RWPE1 (cell line): ENCODE measurements around the gene UNCX.

ENCODE experiments used
- CTCF ChIA-PET: fragments of 350-600 bp; sonication (Branson Sonifier 250); formaldehyde crosslinking; extraction: SDS; loops from one replicate; lab custom pipeline; 2021; lab: Yijun Ruan, JAX
- POLR2A ChIA-PET: fragments of 400-600 bp; formaldehyde crosslinking; extraction: SDS; loops from one replicate; lab custom pipeline; 2020; ENCODE audit warnings: antibody characterized with exemption; ENCODE audit not compliant: low non-redundant PET; lab: Yijun Ruan, JAX
- DNase-seq: peaks from one replicate; pipeline ENCODE4 v3.0.0; 2012; ENCODE audit warnings: low spot score
- H3K27ac ChIP-seq: fragments of 450-650 bp; 2 replicates; pipeline ENCODE4 v1.5.1; 2017
- CTCF ChIP-seq: fragments of 450-650 bp; conservative IDR thresholded peaks from 2 replicates; pipeline ENCODE4 v1.5.1; 2017; ENCODE audit warnings: low read depth, mild to moderate bottlenecking

UNCX gene

GRCh38 chr7:1234881-1235500 lies 2.3 kb downstream of the UNCX start:
- no peak for DNase-seq
- H3K27ac ChIP-seq, result no peak overlapping the region
- POLR2A ChIA-PET, result no interaction called here
- TF ChIP-seq CTCF, result no peak
- CTCF ChIA-PET, result no interaction called here

DNA sequence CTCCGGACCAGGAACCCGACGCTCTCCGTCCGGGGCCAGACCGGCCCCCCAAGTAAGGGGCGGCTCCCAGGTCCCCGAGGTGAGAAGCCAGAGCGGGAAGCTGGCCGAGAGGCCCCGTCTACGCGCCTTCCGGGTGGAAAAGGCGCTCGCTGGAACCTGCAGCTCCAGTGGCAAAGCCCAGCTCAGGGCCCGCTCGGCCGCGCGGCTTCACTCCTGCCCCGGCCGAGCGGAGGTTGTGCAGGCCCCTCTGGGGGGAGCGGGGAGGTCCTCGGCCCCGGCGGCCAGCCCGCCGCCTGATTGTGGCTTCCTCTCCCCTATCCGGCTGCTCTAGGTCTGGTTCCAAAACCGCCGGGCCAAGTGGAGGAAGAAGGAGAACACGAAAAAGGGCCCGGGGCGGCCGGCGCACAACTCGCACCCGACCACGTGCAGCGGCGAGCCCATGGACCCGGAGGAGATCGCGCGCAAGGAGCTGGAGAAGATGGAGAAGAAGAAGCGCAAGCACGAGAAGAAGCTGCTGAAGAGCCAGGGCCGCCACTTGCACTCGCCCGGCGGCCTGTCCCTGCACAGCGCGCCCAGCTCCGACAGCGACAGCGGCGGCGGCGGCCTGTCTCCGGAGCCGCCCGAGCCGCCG lies 2.9 kb downstream of the UNCX start:
- no peak overlapping the region for H3K27ac ChIP-seq
- no peak for DNase-seq
- CTCF ChIA-PET, result no interaction called here
- TF ChIP-seq CTCF, result no peak
- POLR2A ChIA-PET, result no interaction called here

DNA sequence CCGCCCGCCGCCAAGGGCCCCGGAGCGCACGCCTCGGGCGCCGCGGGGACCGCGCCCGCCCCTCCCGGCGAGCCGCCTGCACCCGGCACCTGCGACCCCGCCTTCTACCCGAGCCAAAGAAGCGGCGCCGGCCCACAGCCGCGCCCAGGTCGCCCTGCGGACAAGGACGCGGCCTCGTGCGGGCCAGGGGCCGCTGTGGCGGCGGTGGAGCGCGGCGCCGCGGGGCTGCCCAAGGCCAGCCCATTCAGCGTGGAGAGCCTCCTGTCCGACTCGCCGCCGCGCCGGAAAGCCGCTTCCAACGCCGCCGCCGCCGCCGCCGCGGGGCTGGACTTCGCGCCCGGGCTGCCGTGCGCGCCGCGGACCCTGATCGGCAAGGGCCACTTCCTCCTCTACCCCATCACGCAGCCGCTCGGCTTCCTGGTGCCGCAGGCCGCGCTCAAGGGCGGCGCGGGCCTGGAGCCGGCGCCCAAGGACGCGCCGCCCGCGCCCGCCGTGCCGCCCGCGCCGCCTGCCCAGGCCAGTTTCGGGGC lies 3.5 kb downstream of the UNCX start:
- ChIA-PET CTCF (no interaction called here), POLR2A (no interaction called here)
- no peak for TF ChIP-seq CTCF
- H3K27ac ChIP-seq, result no peak overlapping the region
- no peak for DNase-seq

GRCh38 chr7:1236831-1237701 lies 4.4 kb downstream of the UNCX start:
- no peak for DNase-seq
- POLR2A ChIA-PET, result no interaction called here
- CTCF ChIA-PET, result interaction anchor here (0.6 kb wide), 1 partner anchor 8 kb away, joined by 3 read pairs; no protein-coding TSS in a partner anchor
- H3K27ac ChIP-seq, result no peak overlapping the region
- TF ChIP-seq CTCF, result no peak

DNA sequence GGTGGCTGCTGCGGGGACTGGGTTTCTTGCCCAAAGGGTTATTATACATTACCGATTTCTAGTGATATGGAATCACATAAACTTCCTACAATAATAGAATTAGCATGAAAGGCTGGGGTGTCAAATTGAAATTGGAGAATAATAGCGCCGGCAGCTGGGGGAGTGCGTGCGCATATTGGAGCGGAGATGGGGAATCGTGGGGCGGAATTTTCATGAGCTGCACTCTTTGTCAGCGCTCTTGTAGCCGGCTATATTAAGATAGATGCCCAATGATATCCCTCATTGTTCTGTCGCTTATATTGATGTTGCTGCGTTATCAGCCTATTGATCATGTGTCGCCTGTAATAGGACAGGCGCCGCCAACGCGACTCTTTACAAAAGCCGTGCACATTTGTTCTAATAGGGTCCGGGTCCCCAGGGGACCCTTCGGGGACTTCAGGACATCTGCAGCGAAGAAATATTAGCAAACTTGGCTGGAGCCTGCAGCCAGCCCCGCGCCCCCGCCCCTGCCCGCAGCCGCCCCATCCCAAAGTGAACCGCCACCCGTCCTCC lies 5.1 kb downstream of the UNCX start:
- no peak for DNase-seq
- POLR2A ChIA-PET, result no interaction called here
- H3K27ac ChIP-seq, result no peak overlapping the region
- CTCF ChIA-PET, result no interaction called here
- no peak for TF ChIP-seq CTCF

- TF ChIP-seq CTCF, result no peak
- POLR2A ChIA-PET, result no interaction called here
- CTCF ChIA-PET, result no interaction called here
- DNase-seq, result no peak
- no peak overlapping the region for H3K27ac ChIP-seq
Observed at GRCh38 chr7:1238450-1238882, 5.8 kb downstream of the UNCX start.
